ENCODE measurements around the gene OR4C16.

The OR4C16 gene, protein sequence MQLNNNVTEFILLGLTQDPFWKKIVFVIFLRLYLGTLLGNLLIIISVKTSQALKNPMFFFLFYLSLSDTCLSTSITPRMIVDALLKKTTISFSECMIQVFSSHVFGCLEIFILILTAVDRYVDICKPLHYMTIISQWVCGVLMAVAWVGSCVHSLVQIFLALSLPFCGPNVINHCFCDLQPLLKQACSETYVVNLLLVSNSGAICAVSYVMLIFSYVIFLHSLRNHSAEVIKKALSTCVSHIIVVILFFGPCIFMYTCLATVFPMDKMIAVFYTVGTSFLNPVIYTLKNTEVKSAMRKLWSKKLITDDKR

DNA sequence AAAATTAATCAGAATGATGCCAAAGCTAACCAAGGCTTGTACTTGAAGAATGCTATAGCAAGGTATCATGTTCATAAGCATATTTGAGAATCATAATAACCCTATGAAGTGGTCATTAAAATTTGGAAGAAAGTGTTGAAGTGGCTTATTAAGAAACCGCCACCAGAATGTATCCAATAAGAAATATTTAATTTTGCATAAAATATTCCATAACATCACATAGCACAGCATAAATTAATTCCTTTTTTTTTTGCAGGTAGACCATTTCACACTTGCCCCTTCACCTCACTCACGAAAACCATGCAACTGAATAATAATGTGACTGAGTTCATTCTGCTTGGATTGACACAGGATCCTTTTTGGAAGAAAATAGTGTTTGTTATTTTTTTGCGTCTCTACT, at the start of gene OR4C16:
OR4C16 (plus strand) TSS at position 301 of the 400 bp plus-strand sequence; CDS start at position 301, 0 bp downstream.
- DNase-seq (ENCODE audit: low read depth in 2 of 2) = no peak

DNA sequence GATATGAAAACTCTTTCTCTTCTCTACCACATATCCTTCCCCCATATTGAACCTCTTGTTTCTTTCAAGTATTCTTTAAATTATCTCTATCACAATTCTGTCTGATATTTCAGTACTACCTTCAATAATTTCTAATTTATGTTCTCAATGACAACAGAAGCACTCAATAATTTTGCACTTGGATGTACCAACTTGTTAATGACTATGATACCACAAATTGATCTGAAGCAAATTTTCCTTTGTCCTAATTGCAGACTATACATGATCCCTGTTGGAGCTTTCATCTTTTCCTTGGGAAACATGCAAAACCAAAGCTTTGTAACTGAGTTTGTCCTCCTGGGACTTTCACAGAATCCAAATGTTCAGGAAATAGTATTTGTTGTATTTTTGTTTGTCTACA, 17.8 kb upstream of the OR4C16 start, which contains the start of gene OR4C15:
OR4C15 (plus strand) TSS at position 301 of the 400 bp plus-strand sequence; CDS start at position 301, 0 bp downstream.
- DNase-seq (ENCODE audit: low read depth in 2 of 2) = no peak

DNA sequence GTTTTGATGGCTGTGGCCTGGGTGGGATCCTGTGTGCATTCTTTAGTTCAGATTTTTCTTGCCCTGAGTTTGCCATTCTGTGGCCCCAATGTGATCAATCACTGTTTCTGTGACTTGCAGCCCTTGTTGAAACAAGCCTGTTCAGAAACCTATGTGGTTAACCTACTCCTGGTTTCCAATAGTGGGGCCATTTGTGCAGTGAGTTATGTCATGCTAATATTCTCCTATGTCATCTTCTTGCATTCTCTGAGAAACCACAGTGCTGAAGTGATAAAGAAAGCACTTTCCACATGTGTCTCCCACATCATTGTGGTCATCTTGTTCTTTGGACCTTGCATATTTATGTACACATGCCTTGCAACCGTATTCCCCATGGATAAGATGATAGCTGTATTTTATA, 620 bp downstream of the OR4C16 start:
- DNase-seq (ENCODE audit: low read depth in 2 of 2) = no peak

DNA sequence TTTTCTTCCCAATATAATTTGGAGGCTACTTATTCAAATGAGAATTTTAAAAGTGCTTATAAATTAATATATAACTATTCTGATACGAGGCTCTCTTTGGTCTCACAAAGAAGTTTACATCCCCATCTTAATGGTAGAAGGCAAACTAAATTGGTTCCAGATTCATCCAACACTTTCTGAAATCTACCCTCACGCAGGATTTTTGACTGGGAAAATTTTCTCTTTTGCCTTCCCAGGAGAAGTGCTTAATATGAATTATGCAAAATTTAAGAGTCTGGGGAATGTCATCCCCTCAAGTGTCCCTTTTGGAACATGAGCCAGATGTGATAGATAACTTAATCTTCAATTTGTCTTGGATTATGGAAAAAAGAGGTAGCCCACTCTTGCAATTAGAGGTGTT, 35.6 kb downstream of the OR4C16 start, which contains the start of gene OR4C11:
OR4C11 (minus strand) TSS at position 101 of the 400 bp plus-strand sequence. CDS start 3,272 bp downstream, outside the sequence.
- no peak for DNase-seq (ENCODE audit: low read depth in 2 of 2)

All from fibroblast of skin of left biceps (primary cell).